ENCODE data around the gene ERICH6. TPM values are rescaled to one million over a fixed set of nuclear protein-coding genes. Genes with fewer than 3 reads are reported as not detected.

Gene ERICH6
- total RNA-seq, 4 donors from 2014 or later = not detected

DNA sequence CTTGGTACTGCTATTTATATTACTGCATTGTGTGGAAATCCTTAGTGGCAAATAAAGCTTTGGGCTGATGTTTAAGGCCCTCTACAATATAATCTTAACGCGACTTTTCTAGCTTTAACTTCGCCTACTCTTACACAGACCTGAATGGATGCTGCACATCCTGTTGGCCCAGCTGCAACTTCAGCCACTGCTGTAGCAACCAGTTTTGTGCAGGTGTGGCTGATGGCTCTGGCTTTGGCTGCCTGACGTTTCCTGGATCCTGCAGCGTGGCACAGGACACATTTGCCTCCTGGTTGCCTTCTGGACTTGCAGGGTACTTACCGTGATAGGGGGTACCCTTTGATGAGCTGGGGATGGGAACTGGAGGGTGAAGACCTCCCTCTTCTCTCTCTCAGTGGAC, 20.2 kb upstream of the ERICH6 start:
- H3K36me3 ChIP-seq = no peaks in the 10 kb centered on the region
- no peaks in the 10 kb centered on the region for H3K27me3 ChIP-seq
- H3K4me3 ChIP-seq = no peak overlapping the region
- no peak overlapping the region for H3K27ac ChIP-seq
- TF ChIP-seq POLR2A (IDR thresholded peaks at IDR 0.05) (no peak), EP300 (IDR thresholded peaks at IDR 0.05; ENCODE audit: low read depth) (no peak), POLR2AphosphoS5 (IDR thresholded peaks at IDR 0.05) (no peak)
- TF ChIP-seq, protein P1, sequence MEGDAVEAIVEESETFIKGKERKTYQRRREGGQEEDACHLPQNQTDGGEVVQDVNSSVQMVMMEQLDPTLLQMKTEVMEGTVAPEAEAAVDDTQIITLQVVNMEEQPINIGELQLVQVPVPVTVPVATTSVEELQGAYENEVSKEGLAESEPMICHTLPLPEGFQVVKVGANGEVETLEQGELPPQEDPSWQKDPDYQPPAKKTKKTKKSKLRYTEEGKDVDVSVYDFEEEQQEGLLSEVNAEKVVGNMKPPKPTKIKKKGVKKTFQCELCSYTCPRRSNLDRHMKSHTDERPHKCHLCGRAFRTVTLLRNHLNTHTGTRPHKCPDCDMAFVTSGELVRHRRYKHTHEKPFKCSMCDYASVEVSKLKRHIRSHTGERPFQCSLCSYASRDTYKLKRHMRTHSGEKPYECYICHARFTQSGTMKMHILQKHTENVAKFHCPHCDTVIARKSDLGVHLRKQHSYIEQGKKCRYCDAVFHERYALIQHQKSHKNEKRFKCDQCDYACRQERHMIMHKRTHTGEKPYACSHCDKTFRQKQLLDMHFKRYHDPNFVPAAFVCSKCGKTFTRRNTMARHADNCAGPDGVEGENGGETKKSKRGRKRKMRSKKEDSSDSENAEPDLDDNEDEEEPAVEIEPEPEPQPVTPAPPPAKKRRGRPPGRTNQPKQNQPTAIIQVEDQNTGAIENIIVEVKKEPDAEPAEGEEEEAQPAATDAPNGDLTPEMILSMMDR (IDR thresholded peaks at IDR 0.05) = no peak
- peaks cover 0 to 21% (median 8%) of the 10 kb centered on the region in 4 donors for H3K4me1 ChIP-seq
- WGBS, 2 donors (ENCODE audit: low coverage in 1 of 2) = 56% methylated on average over 6 of the region's 6 CpGs; no CpG with 5 or more reads in 1 of the 2 donors
- H3K9me3 ChIP-seq = no peaks in the 10 kb centered on the region
- in situ Hi-C loops (cut with MboI; ENCODE audit: low pct_ligation_motif_present in 1 of 4, low pct_unique_long_range_greater_than_20kb in 1 of 4, low sequenced_read_pairs in 3 of 4) = loop anchor here (5.0 to 25.0 kb wide), 4 partner anchors 61 to 187 kb away; partner anchors contain the start of genes EIF2A (in 1 of the 4) and SERP1 (in 1 of the 4)
- DNase-seq = peak; percentile 49
- intact Hi-C loops (cut with DNase I; ENCODE audit: low total_unique reads) = loop anchor here (10.0 kb wide), 2 partner anchors 51 to 421 kb away; no protein-coding TSS in a partner anchor

DNA sequence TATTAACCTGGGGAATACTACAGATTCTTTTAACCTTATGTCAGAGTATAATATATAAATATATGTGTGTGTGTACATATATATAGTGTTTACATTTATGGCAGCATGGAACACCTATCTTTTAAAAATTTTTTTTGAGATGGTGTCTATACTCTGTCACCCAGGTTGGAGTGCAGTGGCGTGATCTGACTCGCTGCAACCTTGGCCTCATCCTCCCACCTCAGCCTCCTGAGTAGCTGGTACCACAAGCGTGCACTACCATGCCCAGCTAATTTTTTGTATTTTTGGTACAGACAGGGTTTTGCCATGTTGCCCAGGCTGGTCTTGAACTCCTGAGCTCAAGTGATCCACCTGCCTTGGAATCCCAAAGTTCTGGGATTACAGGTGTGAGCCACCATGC, 18.5 kb upstream of the ERICH6 start:
- Histone ChIP-seq H3K27me3 (no peaks in the 10 kb centered on the region), H3K27ac (no peak overlapping the region), H3K4me1 (peaks cover 0 to 16% (median 7%) of the 10 kb centered on the region in 4 donors), H3K9me3 (no peaks in the 10 kb centered on the region), H3K4me3 (no peak overlapping the region), H3K36me3 (no peaks in the 10 kb centered on the region)
- DNase-seq = no peak
- TF ChIP-seq, protein P1 (IDR thresholded peaks at IDR 0.05) = no peak
- TF ChIP-seq POLR2AphosphoS5 (IDR thresholded peaks at IDR 0.05) = no peak
- TF ChIP-seq EP300 (IDR thresholded peaks at IDR 0.05; ENCODE audit: low read depth) = no peak
- no peak for TF ChIP-seq POLR2A (IDR thresholded peaks at IDR 0.05)
- WGBS, 2 donors (ENCODE audit: low coverage in 1 of 2) = 92 to 100% methylated on average over 2 to 3 of the region's 3 CpGs
- in situ Hi-C loops (cut with MboI; ENCODE audit: low pct_ligation_motif_present in 1 of 4, low pct_unique_long_range_greater_than_20kb in 1 of 4, low sequenced_read_pairs in 3 of 4) (loop anchor here (5.0 to 25.0 kb wide), 4 partner anchors 63 to 185 kb away; partner anchors contain the start of genes EIF2A (in 1 of the 4) and SERP1 (in 1 of the 4)), intact Hi-C loops (cut with DNase I; ENCODE audit: low total_unique reads) (loop anchor here (10.0 kb wide), 2 partner anchors 53 to 423 kb away; no protein-coding TSS in a partner anchor)

DNA sequence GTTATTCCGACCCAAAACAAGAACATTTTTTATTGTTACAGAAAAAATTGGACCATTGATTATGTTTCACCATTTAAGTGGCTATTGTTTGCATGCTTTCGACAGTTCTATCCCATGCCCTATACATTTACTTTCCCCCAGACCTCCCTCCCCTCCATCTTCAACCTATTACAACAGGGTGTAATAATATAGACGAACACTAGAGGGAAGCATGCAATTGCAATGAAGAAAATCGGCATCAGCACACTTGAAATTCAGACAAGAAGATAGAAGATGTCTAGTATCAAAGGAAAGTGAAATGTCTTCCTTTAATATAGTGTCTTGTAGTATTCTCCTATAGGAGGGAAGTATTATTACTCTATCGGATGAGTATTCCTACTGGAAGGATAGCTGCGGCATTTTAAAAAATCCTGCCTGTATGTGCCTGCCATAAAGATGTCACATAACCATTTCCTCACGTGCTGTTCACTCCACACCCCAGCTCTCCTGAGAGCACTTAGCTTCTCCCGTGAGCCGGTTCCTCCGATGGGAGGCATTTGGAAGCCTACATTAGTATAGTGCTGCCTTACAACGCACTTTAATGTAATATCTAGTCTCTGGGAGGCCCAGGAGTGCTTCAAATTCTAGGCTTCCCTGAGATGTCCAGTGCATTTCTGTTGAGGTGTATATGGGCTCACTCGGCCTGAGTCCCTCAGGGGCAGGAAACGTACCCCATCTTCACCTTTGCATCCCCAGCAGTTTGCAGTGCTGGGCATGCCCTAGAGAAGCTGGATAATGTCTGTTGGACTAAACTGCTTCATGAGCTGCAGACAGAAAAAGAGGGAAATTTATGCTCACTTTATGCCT, 17.8 kb upstream of the ERICH6 start:
- Histone ChIP-seq H3K27me3 (no peaks in the 10 kb centered on the region), H3K4me3 (no peak overlapping the region), H3K4me1 (peaks cover 0 to 16% (median 7%) of the 10 kb centered on the region in 4 donors), H3K9me3 (no peaks in the 10 kb centered on the region), H3K36me3 (no peaks in the 10 kb centered on the region), H3K27ac (no peak overlapping the region)
- intact Hi-C loops (cut with DNase I; ENCODE audit: low total_unique reads) (loop anchor here (1.0 to 10.0 kb wide), 3 partner anchors 53 to 423 kb away; no protein-coding TSS in a partner anchor), in situ Hi-C loops (cut with MboI; ENCODE audit: low pct_ligation_motif_present in 1 of 4, low pct_unique_long_range_greater_than_20kb in 1 of 4, low sequenced_read_pairs in 3 of 4) (loop anchor here (5.0 to 25.0 kb wide), 4 partner anchors 63 to 184 kb away; partner anchors contain the start of genes EIF2A (in 1 of the 4) and SERP1 (in 1 of the 4))
- no peak for DNase-seq
- TF ChIP-seq, protein P1 (IDR thresholded peaks at IDR 0.05) = peak; percentile 82 to 93 (median 87)
- TF ChIP-seq POLR2A (IDR thresholded peaks at IDR 0.05) (no peak), POLR2AphosphoS5 (IDR thresholded peaks at IDR 0.05) (no peak)
- 18 to 19% methylated on average over 7 to 13 of the region's 13 CpGs for WGBS, 2 donors (ENCODE audit: low coverage in 1 of 2)

DNA sequence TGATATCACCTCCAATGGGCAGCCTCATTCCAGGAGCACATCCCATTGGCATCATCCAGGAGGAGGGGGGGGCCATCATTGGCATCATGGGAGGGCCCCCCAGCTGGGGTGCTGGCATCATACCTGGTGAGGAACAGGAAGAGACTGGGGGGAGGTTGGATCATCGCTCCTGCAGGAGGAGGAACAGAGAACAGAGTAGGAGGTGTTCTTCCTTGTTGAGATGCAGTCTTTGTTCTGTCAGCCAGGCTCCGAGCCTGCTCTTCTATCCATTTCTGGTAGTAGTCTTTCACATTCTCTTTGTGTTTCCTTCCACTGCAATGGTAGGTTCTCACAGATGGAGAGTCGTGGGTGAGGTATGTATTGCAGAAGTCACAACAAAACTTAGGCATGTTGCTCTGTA, 16.7 kb upstream of the ERICH6 start:
- DNase-seq = no peak
- Histone ChIP-seq H3K4me3 (no peak overlapping the region), H3K9me3 (no peaks in the 10 kb centered on the region), H3K4me1 (peaks cover 0 to 14% (median 7%) of the 10 kb centered on the region in 4 donors), H3K27ac (no peak overlapping the region), H3K27me3 (no peaks in the 10 kb centered on the region), H3K36me3 (no peaks in the 10 kb centered on the region)
- intact Hi-C loops (cut with DNase I; ENCODE audit: low total_unique reads) = loop anchor here (10.0 kb wide), 2 partner anchors 54 to 424 kb away; no protein-coding TSS in a partner anchor
- TF ChIP-seq POLR2AphosphoS5 (IDR thresholded peaks at IDR 0.05) = no peak
- TF ChIP-seq, protein P1 (IDR thresholded peaks at IDR 0.05) = no peak
- no peak for TF ChIP-seq POLR2A (IDR thresholded peaks at IDR 0.05)
- no peak for TF ChIP-seq EP300 (IDR thresholded peaks at IDR 0.05; ENCODE audit: low read depth)
- in situ Hi-C loops (cut with MboI; ENCODE audit: low pct_ligation_motif_present in 1 of 4, low pct_unique_long_range_greater_than_20kb in 1 of 4, low sequenced_read_pairs in 3 of 4) = loop anchor here (5.0 to 25.0 kb wide), 4 partner anchors 64 to 183 kb away; partner anchors contain the start of genes EIF2A (in 1 of the 4) and SERP1 (in 1 of the 4)
- WGBS, 2 donors (ENCODE audit: low coverage in 1 of 2) = 56 to 72% methylated on average over 3 of the region's 3 CpGs
